Astrocyte of the spinal cord (primary cell): ENCODE data around the gene KANSL1L.

ENCODE experiments used
- DNase-seq: peaks from one replicate; pipeline ENCODE4 v3.0.0; 2011; ENCODE audit warnings: low read depth, low spot score
- H3K4me3 ChIP-seq: 2 replicates; pipeline ENCODE4 v1.5.1; 2011; ENCODE audit warnings: low read depth, mild to moderate bottlenecking, low read length, moderate library complexity
- CTCF ChIP-seq: IDR thresholded peaks from 2 replicates; pipeline ENCODE4 v1.5.1; 2012; ENCODE audit warnings: low read depth, mild to moderate bottlenecking, low read length, inconsistent platforms
- in situ Hi-C: cut with HindIII; loops from 2 replicates; pipeline ENCODE4 v1.10.0; 2017; ENCODE audit warnings: low sequenced_read_pairs

Gene KANSL1L

GRCh38 chr2:209976698-209977385, 194.4 kb downstream of the KANSL1L start:
- DNase-seq = no peak
- H3K4me3 ChIP-seq = no peak overlapping the region
- in situ Hi-C loops = no loop called here
- no peak for TF ChIP-seq CTCF

- no peak for TF ChIP-seq CTCF
- in situ Hi-C loops = no loop called here
- peak; percentile 11 for DNase-seq
- no peak overlapping the region for H3K4me3 ChIP-seq
These were observed 196.6 kb downstream of the KANSL1L start for GRCh38 chr2:209974576-209974975.

- H3K4me3 ChIP-seq = no peak overlapping the region
- DNase-seq = no peak
- in situ Hi-C loops = no loop called here
- TF ChIP-seq CTCF = no peak
These were observed 197.9 kb downstream of the KANSL1L start for GRCh38 chr2:209973328-209973727.
